ENCODE measurements around the gene CAPN8.
A peak's percentile ranks its signal among the peaks of the same experiment; 100 is the strongest.

Gene CAPN8

DNA sequence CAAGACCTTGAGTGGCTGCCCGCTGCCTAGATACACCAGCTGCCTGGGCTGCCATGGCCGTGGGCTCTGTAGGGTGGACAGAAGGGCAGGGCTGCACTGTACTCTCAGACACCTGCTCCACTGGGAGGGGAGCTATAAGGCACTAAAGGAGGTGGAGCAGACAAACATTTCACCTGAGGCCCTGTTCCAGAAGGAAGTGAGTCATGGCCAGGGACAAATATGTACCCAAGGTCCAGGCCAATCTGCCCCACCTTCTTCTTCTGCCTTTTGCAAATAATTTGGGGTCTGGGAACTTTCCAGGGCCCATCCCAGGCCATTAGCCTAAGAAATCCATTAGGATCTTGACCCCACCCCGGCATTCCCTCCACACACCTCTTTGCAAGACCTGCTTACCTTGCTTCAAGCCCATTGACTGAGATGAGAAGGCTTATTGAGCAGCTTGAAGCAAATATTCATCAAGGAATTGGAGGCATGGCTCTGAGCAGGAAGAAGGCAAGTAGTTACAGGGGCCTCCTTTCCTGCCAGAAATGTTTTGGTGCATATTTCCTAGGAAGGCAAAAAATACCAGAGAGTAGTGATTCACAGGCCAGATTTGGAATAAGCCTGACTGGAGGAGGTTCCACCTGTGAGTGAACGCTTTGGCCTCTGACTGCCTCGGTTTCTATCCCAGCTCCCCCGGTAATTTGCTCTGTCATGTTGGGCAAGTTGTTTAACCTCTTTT is at the start of gene CAPN8:
TSS of gene CAPN8 (minus strand) at position 110 of the 721 bp plus-strand sequence. CDS start at position 55, 55 bp downstream.
- in situ Hi-C loops (cut with MboI; ENCODE audit: low pct_unique_long_range_greater_than_20kb, low sequenced_read_pairs), result no loop called here
- DNase-seq, result no peak

GRCh38 chr1:223714849-223715603 is 49.5 kb upstream of the CAPN8 start:
- in situ Hi-C loops (cut with MboI; ENCODE audit: low pct_unique_long_range_greater_than_20kb, low sequenced_read_pairs), result no loop called here
- DNase-seq, result peak; percentile 86

- DNase-seq, result no peak
- in situ Hi-C loops (cut with MboI; ENCODE audit: low pct_unique_long_range_greater_than_20kb, low sequenced_read_pairs), result no loop called here
Observed at GRCh38 chr1:223714421-223714724, 48.9 kb upstream of the CAPN8 start.

GRCh38 chr1:223713546-223714420 is 48.3 kb upstream of the CAPN8 start:
- in situ Hi-C loops (cut with MboI; ENCODE audit: low pct_unique_long_range_greater_than_20kb, low sequenced_read_pairs), result no loop called here
- DNase-seq, result no peak

- in situ Hi-C loops (cut with MboI; ENCODE audit: low pct_unique_long_range_greater_than_20kb, low sequenced_read_pairs), result no loop called here
- DNase-seq, result peak; percentile 45
Observed at GRCh38 chr1:223712850-223713474, 47.5 kb upstream of the CAPN8 start.

GRCh38 chr1:223712194-223712849 is 46.8 kb upstream of the CAPN8 start, which contains the start of gene CAPN2:
Gene CAPN2, plus strand, starts transcription at chr1:223712539. Its CDS starts 102 bp downstream, at chr1:223712641.
- in situ Hi-C loops (cut with MboI; ENCODE audit: low pct_unique_long_range_greater_than_20kb, low sequenced_read_pairs), result no loop called here
- peak; percentile 58 for DNase-seq

DNA sequence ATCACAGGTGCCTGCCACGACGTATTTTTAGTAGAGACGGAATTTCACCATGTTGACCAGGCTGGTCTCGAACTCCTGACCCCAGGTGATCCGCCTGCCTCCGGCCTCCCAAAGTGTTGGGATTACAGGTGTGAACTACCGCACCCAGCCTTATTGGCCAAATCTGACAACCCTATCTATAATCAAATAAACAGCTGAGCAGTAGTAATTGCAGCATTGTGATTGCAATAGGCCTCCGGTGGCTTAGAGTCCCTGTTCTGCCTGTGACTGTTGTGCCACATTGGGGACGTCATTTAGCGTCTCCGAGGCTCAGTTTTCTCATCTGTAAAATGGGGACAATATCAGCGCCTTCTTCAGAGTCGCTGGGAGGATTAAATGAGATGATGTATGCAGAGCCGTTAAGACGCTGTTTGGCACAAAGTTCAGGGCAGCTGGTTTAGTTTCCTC is 46.3 kb upstream of the CAPN8 start:
- in situ Hi-C loops (cut with MboI; ENCODE audit: low pct_unique_long_range_greater_than_20kb, low sequenced_read_pairs), result no loop called here
- DNase-seq, result no peak

DNA sequence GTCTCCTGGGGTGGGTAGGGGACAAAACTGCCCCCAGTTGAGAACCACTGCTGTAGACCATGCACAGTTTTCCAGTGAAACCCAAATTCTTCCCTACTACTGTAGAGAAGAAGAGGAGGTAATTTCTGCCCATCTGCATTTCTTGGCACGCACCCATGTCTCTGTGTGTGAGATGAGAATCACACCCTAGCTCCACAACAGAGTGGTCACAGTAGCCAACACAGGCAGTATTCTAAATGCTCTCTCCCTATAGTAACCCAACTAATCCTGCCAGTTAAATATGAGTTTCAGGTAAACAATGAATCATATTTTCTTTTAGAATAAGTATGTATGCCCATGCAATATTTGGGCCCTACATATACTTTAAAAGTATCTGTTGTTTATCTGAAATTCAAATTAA is 45.7 kb upstream of the CAPN8 start:
- DNase-seq, result no peak
- in situ Hi-C loops (cut with MboI; ENCODE audit: low pct_unique_long_range_greater_than_20kb, low sequenced_read_pairs), result no loop called here

DNA sequence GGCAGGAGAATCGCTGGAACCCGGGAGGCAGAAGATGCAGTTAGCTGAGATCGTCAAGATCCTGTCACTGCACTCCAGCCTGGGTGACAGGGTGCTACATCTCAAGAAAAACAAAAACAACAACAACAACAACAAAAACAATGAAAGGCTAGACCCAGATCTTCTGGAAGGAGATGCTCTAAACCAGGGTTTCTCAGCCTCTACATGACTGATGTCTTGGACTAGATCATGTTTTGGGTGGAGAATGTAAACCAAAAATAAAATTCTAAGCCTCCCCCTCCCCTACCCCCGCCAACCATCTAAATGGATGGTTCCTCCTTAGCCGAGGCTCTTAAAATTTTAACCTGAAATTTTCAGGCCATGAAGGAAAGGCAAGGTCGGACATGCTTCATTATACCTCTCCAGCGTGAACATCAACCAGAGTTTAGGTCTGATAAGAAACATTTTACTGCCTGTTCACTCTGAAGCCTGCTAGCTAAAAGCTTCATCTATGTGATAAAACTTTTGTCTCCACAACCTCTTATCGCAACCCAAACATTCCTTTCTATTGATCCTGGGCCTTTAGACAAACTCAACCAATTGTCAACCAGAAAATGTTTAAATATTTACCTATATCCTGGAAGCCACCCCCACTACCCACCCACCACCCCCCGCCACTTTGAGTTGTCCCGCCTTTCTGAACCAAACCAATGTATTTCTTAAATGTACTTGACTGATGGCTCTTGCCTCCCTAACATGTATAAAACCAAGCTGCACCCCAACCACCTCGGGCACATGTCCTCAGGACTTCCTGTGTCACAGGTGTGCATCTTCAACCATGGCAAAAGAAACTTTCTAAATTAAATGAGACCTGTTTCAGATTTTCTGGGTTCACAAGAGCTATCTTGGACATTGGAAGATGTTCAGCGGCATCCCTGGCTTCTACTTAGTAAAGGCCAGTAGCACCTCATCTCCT is 45.0 kb upstream of the CAPN8 start:
- no peak for DNase-seq
- in situ Hi-C loops (cut with MboI; ENCODE audit: low pct_unique_long_range_greater_than_20kb, low sequenced_read_pairs), result no loop called here

DNA sequence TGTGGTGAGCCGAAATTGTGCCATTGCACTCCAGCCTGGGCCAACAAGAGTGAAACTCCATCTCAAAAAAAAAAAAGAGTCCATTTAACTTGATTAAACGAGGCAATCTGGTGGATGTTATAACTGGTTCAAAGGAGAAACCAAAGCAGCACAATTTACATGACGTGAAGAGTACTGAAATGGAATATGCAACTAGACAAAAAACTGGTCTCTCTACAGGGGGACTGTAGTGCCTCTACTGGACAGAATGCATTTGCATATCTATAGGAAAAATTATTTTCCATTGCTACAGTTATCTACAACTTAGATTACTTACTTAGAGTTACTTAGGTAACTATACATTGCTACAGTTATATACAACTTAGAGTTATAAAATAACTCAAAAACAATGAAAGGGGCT is 44.1 kb upstream of the CAPN8 start:
- no peak for DNase-seq
- in situ Hi-C loops (cut with MboI; ENCODE audit: low pct_unique_long_range_greater_than_20kb, low sequenced_read_pairs), result no loop called here

- no peak for DNase-seq
- in situ Hi-C loops (cut with MboI; ENCODE audit: low pct_unique_long_range_greater_than_20kb, low sequenced_read_pairs), result no loop called here
Observed at GRCh38 chr1:223708651-223709268, 43.3 kb upstream of the CAPN8 start.

DNA sequence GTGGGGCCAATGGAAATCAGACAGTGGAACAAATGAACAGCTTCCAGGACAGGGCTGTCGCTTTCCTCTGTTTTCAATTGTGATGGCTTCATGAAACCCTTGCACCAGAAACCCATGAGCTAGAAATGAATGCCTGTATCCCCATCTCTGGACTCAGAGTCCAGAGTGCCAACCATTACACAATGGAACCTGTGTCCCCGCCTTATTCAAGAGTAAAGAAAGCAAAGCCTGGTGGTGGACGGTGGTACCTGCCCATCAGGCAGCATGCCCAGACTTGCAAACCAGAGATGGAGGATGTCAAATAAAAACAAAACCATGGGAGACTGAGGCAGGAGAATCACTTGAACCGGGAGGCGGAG is 42.5 kb upstream of the CAPN8 start:
- in situ Hi-C loops (cut with MboI; ENCODE audit: low pct_unique_long_range_greater_than_20kb, low sequenced_read_pairs), result no loop called here

DNA sequence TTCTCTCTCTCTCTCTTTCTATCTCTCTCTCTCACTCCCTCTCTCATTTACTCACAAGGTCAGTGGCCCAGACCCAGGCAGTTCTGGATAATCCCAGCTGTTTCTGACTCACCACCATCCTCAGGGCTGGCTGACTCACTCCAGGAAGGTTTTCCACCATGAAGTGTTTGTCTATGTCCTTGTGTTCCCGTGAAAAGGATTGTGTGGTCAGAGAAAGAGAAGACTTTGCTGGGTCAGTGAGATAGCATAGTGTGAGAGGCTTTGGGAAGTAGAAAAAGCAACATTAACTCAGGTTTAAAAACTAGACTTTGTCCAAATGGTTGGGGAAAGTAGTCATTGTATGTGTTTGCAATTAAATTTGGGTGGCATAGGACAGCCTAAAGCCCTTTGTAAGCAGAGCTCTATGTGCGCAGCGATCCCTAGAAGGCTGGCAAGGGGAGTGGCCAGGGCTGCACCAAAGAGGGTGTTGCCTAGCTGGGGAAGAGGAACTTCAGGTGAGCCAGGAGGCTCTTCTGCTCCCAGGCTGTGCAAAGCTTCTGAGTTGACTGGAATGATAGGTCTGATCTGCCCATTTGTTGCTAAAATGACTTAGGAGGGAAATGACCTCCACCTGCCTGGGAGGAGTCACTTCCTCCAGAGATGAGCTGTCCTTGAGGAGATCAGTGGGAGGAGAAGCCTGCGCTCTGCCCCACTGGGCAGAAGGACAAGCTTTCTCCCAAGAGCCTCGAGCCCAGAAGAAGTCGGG is 41.9 kb upstream of the CAPN8 start:
- DNase-seq, result peak; percentile 39
- in situ Hi-C loops (cut with MboI; ENCODE audit: low pct_unique_long_range_greater_than_20kb, low sequenced_read_pairs), result no loop called here

More for the DNA sequence above, 42.5 kb upstream of the CAPN8 start:
- DNase-seq, result no peak

DNA sequence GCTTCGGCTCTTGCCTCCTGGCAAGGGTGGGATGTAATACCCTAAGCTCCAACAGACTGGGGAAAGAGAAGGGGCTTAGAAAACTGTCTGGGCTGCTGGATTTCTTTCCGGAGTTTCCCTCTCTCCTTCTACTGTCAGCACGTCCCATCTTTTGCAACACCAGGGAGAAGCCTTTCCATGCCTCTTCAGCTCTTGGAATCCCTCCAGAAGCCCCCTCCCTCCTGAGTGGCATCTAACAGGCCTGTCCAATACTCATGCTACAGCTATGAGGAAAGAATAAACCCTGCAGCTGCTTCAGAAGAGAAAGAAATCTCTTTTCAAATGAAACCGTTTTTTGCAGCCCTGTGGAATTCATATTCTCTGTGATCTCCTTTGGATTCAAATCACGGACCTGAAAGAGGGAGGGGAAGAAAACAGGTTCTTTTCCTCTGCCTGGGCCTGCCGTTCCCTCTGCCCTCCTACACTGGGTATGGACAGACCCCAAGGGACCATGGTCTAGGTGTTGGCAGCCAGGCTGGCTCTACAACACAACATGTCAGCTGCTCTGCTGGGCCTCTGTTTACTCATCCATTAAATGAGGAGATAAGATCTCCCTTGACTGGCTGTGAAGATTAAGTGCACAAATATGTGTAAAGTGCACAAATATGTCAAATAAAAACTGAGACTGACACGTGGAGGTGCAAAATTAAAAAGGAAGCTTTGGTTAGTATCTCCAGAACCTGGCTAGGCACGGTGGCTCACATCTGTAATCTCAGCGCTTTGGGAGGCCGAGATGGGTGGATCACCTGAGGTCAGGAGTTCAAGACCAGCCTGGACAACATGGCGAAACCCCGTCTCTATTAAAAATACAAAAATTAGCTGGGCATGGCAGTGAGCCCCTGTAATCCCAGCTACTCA is 40.8 kb upstream of the CAPN8 start:
- no peak for DNase-seq
- in situ Hi-C loops (cut with MboI; ENCODE audit: low pct_unique_long_range_greater_than_20kb, low sequenced_read_pairs), result no loop called here

DNA sequence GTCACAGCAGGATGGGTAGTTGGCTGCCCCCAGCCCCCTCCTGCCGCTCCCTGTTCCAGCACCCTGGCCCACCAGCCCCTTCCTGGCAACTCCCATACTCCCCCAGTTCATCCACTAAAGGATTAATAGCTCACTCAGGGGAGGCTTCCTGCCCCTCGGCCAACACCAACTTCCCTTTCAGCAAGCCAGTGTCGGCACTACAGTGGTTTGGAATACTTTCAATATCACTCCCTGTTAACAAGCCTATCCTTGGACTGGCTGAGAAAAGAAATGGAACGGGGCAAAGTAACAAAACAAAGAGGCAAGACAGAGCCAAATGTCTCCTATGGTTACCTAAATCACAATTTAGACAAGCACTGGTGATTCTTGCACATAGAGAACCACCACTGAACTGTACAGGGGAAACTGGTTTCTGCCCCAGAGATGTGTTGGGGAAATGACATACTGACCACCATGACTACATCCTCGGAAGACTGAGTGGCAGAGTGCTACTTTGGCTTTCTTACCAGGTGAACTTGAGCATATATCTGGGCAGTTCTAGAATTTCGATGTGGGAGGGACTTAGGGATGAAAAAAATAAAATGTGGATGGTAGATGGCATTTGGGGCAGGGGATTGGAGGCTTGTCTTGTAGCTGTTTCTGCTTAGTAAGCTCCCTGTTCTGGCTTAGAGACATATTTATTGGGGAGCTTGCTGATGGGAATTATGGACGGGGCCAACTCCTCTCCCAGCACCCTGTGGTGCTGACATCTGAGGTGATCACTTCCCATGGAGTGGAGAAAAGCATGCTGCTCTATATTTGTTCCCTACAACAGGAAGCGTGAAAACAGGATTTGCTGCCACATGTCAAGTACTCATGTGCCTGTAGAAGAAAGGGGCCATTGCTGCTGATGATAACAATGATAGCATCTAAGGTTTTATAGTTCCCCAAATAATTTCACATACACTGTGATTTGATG is 39.7 kb upstream of the CAPN8 start:
- peak; percentile 54 for DNase-seq
- in situ Hi-C loops (cut with MboI; ENCODE audit: low pct_unique_long_range_greater_than_20kb, low sequenced_read_pairs), result no loop called here

All from KBM-7 (cell line).